Measurements from ENCODE around the gene ISG20L2. TPM values are rescaled to one million over a fixed set of nuclear protein-coding genes. Genes with fewer than 3 reads are reported as not detected.

The ISG20L2 gene
- total RNA-seq, 2 experiments from 2014 or later: 40.6 to 44.5 TPM

GRCh38 chr1:156738916-156739315 is 10.3 kb upstream of the ISG20L2 start:
- ChIA-PET POLR2A (interaction anchor here (5.1 kb wide), 1 partner anchor 10 kb away, joined by 89 read pairs; the partner anchor contains the start of genes ISG20L2 and METTL25B), CTCF (interaction anchor here (1.0 to 1.5 kb wide), 4 partner anchors 13 to 50 kb away, joined by 3 to 9 read pairs (median 4); no protein-coding TSS in a partner anchor)
- Mint-ChIP-seq H3K27ac (peak overlapping the region; percentile 74), H3K36me3 (ENCODE audit: low read depth) (peaks cover 59% of the 10 kb centered on the region), H3K9me3 (no peaks in the 10 kb centered on the region), H3K4me1 (ENCODE audit: low read depth) (peaks cover 37% of the 10 kb centered on the region), H3K27me3 (no peaks in the 10 kb centered on the region), H3K4me3 (peak overlapping the region; percentile 98)
- TF ChIP-seq, protein P1, sequence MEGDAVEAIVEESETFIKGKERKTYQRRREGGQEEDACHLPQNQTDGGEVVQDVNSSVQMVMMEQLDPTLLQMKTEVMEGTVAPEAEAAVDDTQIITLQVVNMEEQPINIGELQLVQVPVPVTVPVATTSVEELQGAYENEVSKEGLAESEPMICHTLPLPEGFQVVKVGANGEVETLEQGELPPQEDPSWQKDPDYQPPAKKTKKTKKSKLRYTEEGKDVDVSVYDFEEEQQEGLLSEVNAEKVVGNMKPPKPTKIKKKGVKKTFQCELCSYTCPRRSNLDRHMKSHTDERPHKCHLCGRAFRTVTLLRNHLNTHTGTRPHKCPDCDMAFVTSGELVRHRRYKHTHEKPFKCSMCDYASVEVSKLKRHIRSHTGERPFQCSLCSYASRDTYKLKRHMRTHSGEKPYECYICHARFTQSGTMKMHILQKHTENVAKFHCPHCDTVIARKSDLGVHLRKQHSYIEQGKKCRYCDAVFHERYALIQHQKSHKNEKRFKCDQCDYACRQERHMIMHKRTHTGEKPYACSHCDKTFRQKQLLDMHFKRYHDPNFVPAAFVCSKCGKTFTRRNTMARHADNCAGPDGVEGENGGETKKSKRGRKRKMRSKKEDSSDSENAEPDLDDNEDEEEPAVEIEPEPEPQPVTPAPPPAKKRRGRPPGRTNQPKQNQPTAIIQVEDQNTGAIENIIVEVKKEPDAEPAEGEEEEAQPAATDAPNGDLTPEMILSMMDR (IDR thresholded peaks at IDR 0.05): no peak
- ATAC-seq (no peak), DNase-seq (no peak)
- intact Hi-C loops (cut with micrococcal nuclease): no loop called here

GRCh38 chr1:156738407-156738806 is 9.8 kb upstream of the ISG20L2 start:
- POLR2A ChIA-PET: interaction anchor here (5.1 kb wide), 1 partner anchor 9 kb away, joined by 89 read pairs; the partner anchor contains the start of genes ISG20L2 and METTL25B
- Mint-ChIP-seq H3K27ac (peak overlapping the region; percentile 74), H3K4me1 (ENCODE audit: low read depth) (peaks cover 33% of the 10 kb centered on the region), H3K9me3 (no peaks in the 10 kb centered on the region), H3K4me3 (no peak overlapping the region), H3K36me3 (ENCODE audit: low read depth) (peaks cover 54% of the 10 kb centered on the region), H3K27me3 (no peaks in the 10 kb centered on the region)
- TF ChIP-seq, protein P1 (IDR thresholded peaks at IDR 0.05): no peak
- DNase-seq: no peak
- CTCF ChIA-PET: interaction anchor here (1.0 to 1.5 kb wide), 4 partner anchors 13 to 50 kb away, joined by 3 to 9 read pairs (median 4); no protein-coding TSS in a partner anchor
- no peak for ATAC-seq
- intact Hi-C loops (cut with micrococcal nuclease): no loop called here

DNA sequence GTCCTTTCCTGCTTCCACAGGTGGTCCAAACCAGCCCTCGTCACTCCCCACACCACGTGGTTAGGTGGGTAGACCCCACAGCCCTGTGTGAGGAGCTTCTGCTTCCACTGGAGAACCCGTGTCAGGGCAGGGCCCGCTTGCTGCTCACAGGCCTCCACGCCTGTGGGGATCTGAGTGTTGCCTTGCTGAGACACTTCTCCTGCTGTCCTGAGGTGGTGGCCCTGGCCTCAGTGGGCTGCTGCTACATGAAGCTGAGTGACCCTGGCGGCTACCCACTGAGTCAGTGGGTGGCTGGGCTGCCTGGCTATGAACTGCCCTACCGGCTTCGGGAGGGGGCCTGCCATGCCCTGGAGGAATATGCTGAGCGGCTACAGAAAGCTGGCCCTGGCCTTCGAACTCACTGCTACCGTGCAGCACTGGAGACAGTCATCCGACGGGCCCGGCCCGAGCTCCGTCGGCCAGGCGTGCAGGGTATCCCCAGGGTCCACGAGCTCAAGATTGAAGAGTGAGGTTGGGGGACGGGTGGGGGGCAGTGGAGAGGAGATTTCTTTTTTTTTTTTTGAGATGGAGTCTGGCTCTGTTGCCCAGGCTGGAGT is 5.5 kb upstream of the ISG20L2 start:
- CTCF ChIA-PET: interaction anchor here (1.4 to 4.4 kb wide), 2 partner anchors 8 to 44 kb away, joined by 3 to 22 read pairs; no protein-coding TSS in a partner anchor
- POLR2A ChIA-PET: interaction anchor here (0.8 to 1.5 kb wide), 2 partner anchors 17 to 234 kb away, joined by 3 to 7 read pairs; partner anchors contain the start of gene HDGF
- TF ChIP-seq, protein P1 (IDR thresholded peaks at IDR 0.05): no peak

GRCh38 chr1:156727926-156728598 is 504 bp downstream of the ISG20L2 start, which contains the start of gene METTL25B:
TSS of gene METTL25B (plus strand) at chr1:156728469. CDS start at chr1:156729105, 636 bp downstream.
- Mint-ChIP-seq H3K4me1 (ENCODE audit: low read depth) (peaks cover 30% of the 10 kb centered on the region), H3K27ac (no peak within 1 kb of the TSS), H3K36me3 (ENCODE audit: low read depth) (peaks cover 24% of the 10 kb centered on the region), H3K9me3 (no peaks in the 10 kb centered on the region), H3K27me3 (no peaks in the 10 kb centered on the region), H3K4me3 (no peak within 1 kb of the TSS)
- intact Hi-C loops (cut with micrococcal nuclease): loop anchor here (5.0 kb wide), 3 partner anchors 39 to 134 kb away; partner anchors contain the start of genes NTRK1 and PRCC
- DNase-seq (peak; percentile 87), ATAC-seq (peak; percentile 71)
- TF ChIP-seq, protein P1 (IDR thresholded peaks at IDR 0.05): no peak
- ChIA-PET POLR2A (interaction anchor here (0.8 to 7.0 kb wide), 13 partner anchors 9 to 228 kb away, joined by 3 to 89 read pairs (median 5); partner anchors contain the start of genes HDGF, INSRR, MEF2D and MRPL24), CTCF (interaction anchor here (0.9 to 10.6 kb wide), 19 partner anchors 14 to 200 kb away, joined by 3 to 396 read pairs (median 43); partner anchors contain the start of genes CRABP2, HDGF, INSRR and MRPL24)

More for the DNA sequence above, 5.5 kb upstream of the ISG20L2 start:
- peaks cover 22% of the 10 kb centered on the region for H3K4me1 Mint-ChIP-seq (ENCODE audit: low read depth)
- no peak overlapping the region for H3K27ac Mint-ChIP-seq
- H3K36me3 Mint-ChIP-seq (ENCODE audit: low read depth): peaks cover 30% of the 10 kb centered on the region
- no peaks in the 10 kb centered on the region for H3K9me3 Mint-ChIP-seq
- no peak for ATAC-seq
- no peaks in the 10 kb centered on the region for H3K27me3 Mint-ChIP-seq
- DNase-seq: no peak
- intact Hi-C loops (cut with micrococcal nuclease): no loop called here
- no peak overlapping the region for H3K4me3 Mint-ChIP-seq
